B cell (primary cell): ENCODE data around the gene COL17A1.

ENCODE experiments used
- EZH2 ChIP-seq: IDR thresholded peaks from 2 replicates; pipeline ENCODE4 v1.6.1; 2012; ENCODE audit warnings: borderline replicate concordance, low read depth, mild to moderate bottlenecking, moderate library complexity, low read length; ENCODE audit not compliant: insufficient read depth, poor library complexity, severe bottlenecking
- TF ChIP-seq, protein P1 (sequence below): fragments of 200-600 bp; IDR thresholded peaks from one replicate; pipeline ENCODE4 v1.8.0; 2022; ENCODE audit warnings: antibody characterized with exemption, mild to moderate bottlenecking

- TF ChIP-seq, protein P1, sequence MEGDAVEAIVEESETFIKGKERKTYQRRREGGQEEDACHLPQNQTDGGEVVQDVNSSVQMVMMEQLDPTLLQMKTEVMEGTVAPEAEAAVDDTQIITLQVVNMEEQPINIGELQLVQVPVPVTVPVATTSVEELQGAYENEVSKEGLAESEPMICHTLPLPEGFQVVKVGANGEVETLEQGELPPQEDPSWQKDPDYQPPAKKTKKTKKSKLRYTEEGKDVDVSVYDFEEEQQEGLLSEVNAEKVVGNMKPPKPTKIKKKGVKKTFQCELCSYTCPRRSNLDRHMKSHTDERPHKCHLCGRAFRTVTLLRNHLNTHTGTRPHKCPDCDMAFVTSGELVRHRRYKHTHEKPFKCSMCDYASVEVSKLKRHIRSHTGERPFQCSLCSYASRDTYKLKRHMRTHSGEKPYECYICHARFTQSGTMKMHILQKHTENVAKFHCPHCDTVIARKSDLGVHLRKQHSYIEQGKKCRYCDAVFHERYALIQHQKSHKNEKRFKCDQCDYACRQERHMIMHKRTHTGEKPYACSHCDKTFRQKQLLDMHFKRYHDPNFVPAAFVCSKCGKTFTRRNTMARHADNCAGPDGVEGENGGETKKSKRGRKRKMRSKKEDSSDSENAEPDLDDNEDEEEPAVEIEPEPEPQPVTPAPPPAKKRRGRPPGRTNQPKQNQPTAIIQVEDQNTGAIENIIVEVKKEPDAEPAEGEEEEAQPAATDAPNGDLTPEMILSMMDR = no peak
- TF ChIP-seq EZH2 = no peak
Observed at GRCh38 chr10:104065748-104066147, 19.9 kb downstream of the COL17A1 start.
